SK-N-SH (cell line): Measurements from ENCODE around the gene C2orf72. TPM values are rescaled to one million over a fixed set of nuclear protein-coding genes. Genes with fewer than 3 reads are reported as not detected.

ENCODE experiments used
- CTCF ChIA-PET: fragments of 300-600, 350-600 bp; formaldehyde crosslinking; extraction: SDS; loops from one replicate; lab custom pipeline; 2021; lab: Yijun Ruan, JAX
- POLR2A ChIA-PET: fragments of 350-600 bp; sonication (Branson Sonifier 250); formaldehyde crosslinking; extraction: SDS; loops from one replicate; lab custom pipeline; 2020; ENCODE audit warnings: antibody characterized with exemption, inconsistent platforms; lab: Yijun Ruan, JAX
- DNase-seq: peaks from one replicate; pipeline ENCODE4 v3.0.0; 2012
- H2AFZ ChIP-seq: fragments of 200-600 bp; sonication (generic); 2 replicates; pipeline ENCODE4 v1.8.1; 2016; ENCODE audit warnings: antibody characterized with exemption, mild to moderate bottlenecking, low read depth
- H3F3A ChIP-seq: fragments of 200-600 bp; sonication (generic); replicated peaks from 2 replicates; pipeline ENCODE3; 2016; ENCODE audit warnings: antibody characterized with exemption, mild to moderate bottlenecking; ENCODE audit not compliant: insufficient read depth
- H3K27ac ChIP-seq, 2 experiments: fragments of 200-500 bp in 1 of 2; fragments of 200-600 bp in 1 of 2; sonication (Bioruptor generic) in 1 of 2; sonication (generic), shearing (Covaris generic) in 1 of 2; 2 replicates each; pipeline versions ENCODE4 v1.5.1 to v1.6.1; 2014 to 2016; ENCODE audit warnings: low read depth in 2 of 2, inconsistent platforms in 1 of 2, low read length in 1 of 2, mild to moderate bottlenecking in 1 of 2, mixed read lengths in 1 of 2
- H3K27me3 ChIP-seq: fragments of 200-600 bp; sonication (generic), shearing (Covaris generic); 2 replicates; pipeline ENCODE4 v1.6.1; 2016; ENCODE audit warnings: mixed run types; ENCODE audit not compliant: insufficient read depth
- H3K36me3 ChIP-seq, 2 experiments: fragments of 200-500 bp in 1 of 2; fragments of 200-600 bp in 1 of 2; sonication (Bioruptor generic) in 1 of 2; sonication (generic) in 1 of 2; replicated peaks in 1 of 2; 2 replicates each; pipeline versions ENCODE3 to v1.5.1; 2014 to 2016; ENCODE audit warnings: low read length in 1 of 2, mild to moderate bottlenecking in 1 of 2; ENCODE audit not compliant: insufficient read depth in 2 of 2, control insufficient read depth in 1 of 2
- H3K4me1 ChIP-seq, 2 experiments: fragments of 200-500 bp in 1 of 2; fragments of 200-600 bp in 1 of 2; sonication (Bioruptor generic) in 1 of 2; sonication (generic), shearing (Covaris generic) in 1 of 2; 2 replicates each; pipeline versions ENCODE4 v1.5.1 to v1.6.1; 2014 to 2016; ENCODE audit warnings: low read depth in 1 of 2, low read length in 1 of 2, mixed run types in 1 of 2; ENCODE audit not compliant: insufficient read depth in 2 of 2, control insufficient read depth in 1 of 2
- H3K4me2 ChIP-seq: fragments of 200-600 bp; sonication (generic), shearing (Covaris generic); 2 replicates; pipeline ENCODE4 v1.6.1; 2017; ENCODE audit warnings: mixed run types
- H3K4me3 ChIP-seq, 2 experiments: fragments of 200-500 bp in 1 of 2; fragments of 200-600 bp in 1 of 2; sonication (Bioruptor generic) in 1 of 2; sonication (generic), shearing (Covaris generic) in 1 of 2; 2 replicates each; pipeline versions ENCODE4 v1.5.1 to v1.8.1; 2014 to 2016; ENCODE audit warnings: low read depth in 2 of 2, inconsistent platforms in 1 of 2, low read length in 1 of 2, mild to moderate bottlenecking in 1 of 2, mixed read lengths in 1 of 2, moderate library complexity in 1 of 2
- H3K79me2 ChIP-seq: fragments of 200-600 bp; sonication (generic); 2 replicates; pipeline ENCODE4 v1.8.1; 2017; ENCODE audit warnings: mild to moderate bottlenecking; ENCODE audit not compliant: insufficient read depth
- H3K9ac ChIP-seq: fragments of 200-600 bp; sonication (generic); 2 replicates; pipeline ENCODE4 v1.6.1; 2017; ENCODE audit warnings: mixed run types
- H3K9me2 ChIP-seq: fragments of 200-600 bp; sonication (generic); 2 replicates; pipeline ENCODE4 v1.6.1; 2017; ENCODE audit warnings: mixed run types
- H3K9me3 ChIP-seq: fragments of 200-600 bp; sonication (generic); 2 replicates; pipeline ENCODE4 v1.6.1; 2017; ENCODE audit warnings: mixed run types, mild to moderate bottlenecking, moderate library complexity
- H4K20me1 ChIP-seq: fragments of 200-600 bp; sonication (generic); 2 replicates; pipeline ENCODE4 v1.6.1; 2017; ENCODE audit warnings: mild to moderate bottlenecking, mixed run types; ENCODE audit not compliant: insufficient read depth
- EZH2phosphoT487 ChIP-seq: fragments of 200-600 bp; sonication (generic); IDR thresholded peaks from 2 replicates; pipeline ENCODE4 v1.6.1; 2017; ENCODE audit warnings: low read depth, mixed run types, mild to moderate bottlenecking, antibody characterized with exemption, moderate library complexity, borderline replicate concordance
- FOSL2 ChIP-seq: IDR thresholded peaks from 2 replicates; pipeline ENCODE4 v1.4.0; 2012; ENCODE audit warnings: low read depth, mild to moderate bottlenecking, moderate library complexity, borderline replicate concordance
- FOXJ3 ChIP-seq: sonication (generic); formaldehyde crosslinking; IDR thresholded peaks from 2 replicates; pipeline ENCODE4 v1.5.1; 2020; ENCODE audit warnings: mild to moderate bottlenecking, missing genetic modification reagents
- GABPA ChIP-seq: IDR thresholded peaks from 2 replicates; pipeline ENCODE4 v1.4.0; 2012; ENCODE audit warnings: low read depth, mild to moderate bottlenecking
- IRF3 ChIP-seq: fragments of 150-350 bp; IDR thresholded peaks from 2 replicates; pipeline ENCODE4 v1.6.1; 2016; ENCODE audit warnings: mild to moderate bottlenecking, low read depth, low read length
- MEF2A ChIP-seq: IDR thresholded peaks from 2 replicates; pipeline ENCODE4 v1.4.0; 2012; ENCODE audit warnings: low read depth, borderline replicate concordance
- NRF1 ChIP-seq: IDR thresholded peaks from 2 replicates; pipeline ENCODE4 v1.6.1; 2012; ENCODE audit warnings: low read depth, mild to moderate bottlenecking, low read length
- PBX3 ChIP-seq: IDR thresholded peaks from 2 replicates; pipeline ENCODE4; 2012
- RAD21 ChIP-seq: IDR thresholded peaks from 2 replicates; pipeline ENCODE4 v1.6.1; 2012; ENCODE audit warnings: mild to moderate bottlenecking, low read length
- RFX5 ChIP-seq: IDR thresholded peaks from 2 replicates; pipeline ENCODE4 v1.6.1; 2012; ENCODE audit warnings: mild to moderate bottlenecking, improper control_type of control experiment, low read length
- RXRA ChIP-seq: IDR thresholded peaks from 2 replicates; pipeline ENCODE4 v1.4.0; 2012; ENCODE audit warnings: low read depth, mild to moderate bottlenecking, borderline replicate concordance
- TAF1 ChIP-seq: IDR thresholded peaks from 2 replicates; pipeline ENCODE4 v1.6.1; 2012; ENCODE audit warnings: low read depth, mild to moderate bottlenecking, low read length, moderate library complexity, borderline replicate concordance
- YY1 ChIP-seq: IDR thresholded peaks from 2 replicates; pipeline ENCODE4 v1.4.0; 2012; ENCODE audit warnings: low read depth, mild to moderate bottlenecking
- ZBTB33 ChIP-seq: IDR thresholded peaks from 2 replicates; pipeline ENCODE4 v1.4.0; 2012; ENCODE audit warnings: low read depth, borderline replicate concordance
- WGBS: methylation state at CpG from one replicate; pipeline ENCODE4 v1.1.6; 2017; ENCODE audit warnings: low lambda C conversion rate; 5-methylcytosine and 5-hydroxymethylcytosine counted together
- polyA plus RNA-seq, 3 experiments: library from polyadenylated mRNA; depleted of rRNA; stranded (reverse); fragments of >200 nt; gene quantifications; 2 replicates each; pipeline ENCODE4 v1.2.3, GENCODE V29; 2012

Gene C2orf72
- polyA plus RNA-seq, 1 of the 3 experiments (the other 2 are of a cell fraction) = 0.35 TPM

- Histone ChIP-seq H3K27ac (no peak overlapping the region), H3K4me2 (no peak overlapping the region), H2AFZ (no peak overlapping the region), H3K4me1 (no peaks in the 10 kb centered on the region), H3K9me2 (no peaks in the 10 kb centered on the region)
- POLR2A ChIA-PET = no interaction called here
- TF ChIP-seq FOXJ3 (CRISPR knock-in tag) (no peak), NRF1 (no peak), RXRA (no peak)
- TF ChIP-seq, all 33 proteins: peak for 0
- Histone ChIP-seq H3K9ac (no peak overlapping the region), H3K9me3 (no peaks in the 10 kb centered on the region), H3K79me2 (no peaks in the 10 kb centered on the region), H4K20me1 (no peaks in the 10 kb centered on the region), H3F3A (no peaks in the 10 kb centered on the region), H3K36me3 (no peaks in the 10 kb centered on the region), H3K4me3 (no peak overlapping the region), H3K27me3 (no peaks in the 10 kb centered on the region; the same call in 1 of the 2 replicates)
- no peak for DNase-seq
- WGBS = 37% methylated on average over 7 of the region's 7 CpGs
- CTCF ChIA-PET = interaction anchor here (1.5 kb wide), 1 partner anchor 28 kb away, joined by 3 read pairs; no protein-coding TSS in a partner anchor
Observed at GRCh38 chr2:231015478-231015877, 21.8 kb upstream of the C2orf72 start.

GRCh38 chr2:231015926-231016325 is 21.4 kb upstream of the C2orf72 start:
- no peak overlapping the region for H3K4me3 ChIP-seq
- no peak overlapping the region for H3K9ac ChIP-seq
- TF ChIP-seq ZBTB33 = no peak
- TF ChIP-seq GABPA = no peak
- TF ChIP-seq PBX3 = no peak
- no peak for TF ChIP-seq TAF1
- TF ChIP-seq RFX5 = no peak
- no peak for TF ChIP-seq FOSL2
- TF ChIP-seq RAD21 = no peak
- TF ChIP-seq YY1 = no peak
- TF ChIP-seq EZH2phosphoT487 = no peak
- no peak for TF ChIP-seq MEF2A
- no peak for TF ChIP-seq IRF3
- POLR2A ChIA-PET = no interaction called here
- H3K36me3 ChIP-seq = no peaks in the 10 kb centered on the region
- H3F3A ChIP-seq = no peaks in the 10 kb centered on the region
- no peak for DNase-seq
- no peak overlapping the region for H2AFZ ChIP-seq
- no peaks in the 10 kb centered on the region for H3K79me2 ChIP-seq
- CTCF ChIA-PET = interaction anchor here (1.5 kb wide), 1 partner anchor 29 kb away, joined by 3 read pairs; no protein-coding TSS in a partner anchor
- H3K27me3 ChIP-seq = no peaks in the 10 kb centered on the region; the same call in 1 of the 2 replicates
- no peaks in the 10 kb centered on the region for H4K20me1 ChIP-seq
- no peak overlapping the region for H3K4me2 ChIP-seq
- no peaks in the 10 kb centered on the region for H3K9me2 ChIP-seq
- no peaks in the 10 kb centered on the region for H3K4me1 ChIP-seq
- WGBS = 70% methylated on average over 3 of the region's 3 CpGs
- H3K9me3 ChIP-seq = no peaks in the 10 kb centered on the region
- no peak overlapping the region for H3K27ac ChIP-seq
